GM12892 (cell line): Measurements from ENCODE around the gene SEC24B.

Experiments used
- DNase-seq: peaks from one replicate; pipeline ENCODE4 v3.0.0; 2011; ENCODE audit not compliant: insufficient read length
- FAIRE-seq: peaks from 2 replicates; lab custom pipeline; 2011; peaks lifted over from hg19 to GRCh38; lab: Jason Lieb, UNC
- POLR2A ChIP-seq: IDR thresholded peaks from 2 replicates; pipeline ENCODE4 v1.6.1; 2011; ENCODE audit warnings: low read depth, low read length, control low read depth
- POLR2AphosphoS5 ChIP-seq: IDR thresholded peaks from 2 replicates; pipeline ENCODE4 v1.6.1; 2011; ENCODE audit warnings: low read depth, low read length, control low read depth
- TAF1 ChIP-seq: IDR thresholded peaks from 2 replicates; pipeline ENCODE4 v1.6.1; 2011; ENCODE audit warnings: low read depth, mild to moderate bottlenecking, control low read depth, low read length, borderline replicate concordance

Gene SEC24B

GRCh38 chr4:109410776-109411175 lies 22.8 kb upstream of the SEC24B start:
- TF ChIP-seq TAF1, result no peak
- TF ChIP-seq POLR2AphosphoS5, result no peak
- TF ChIP-seq POLR2A, result no peak
- no peak for FAIRE-seq
- DNase-seq, result no peak

DNA sequence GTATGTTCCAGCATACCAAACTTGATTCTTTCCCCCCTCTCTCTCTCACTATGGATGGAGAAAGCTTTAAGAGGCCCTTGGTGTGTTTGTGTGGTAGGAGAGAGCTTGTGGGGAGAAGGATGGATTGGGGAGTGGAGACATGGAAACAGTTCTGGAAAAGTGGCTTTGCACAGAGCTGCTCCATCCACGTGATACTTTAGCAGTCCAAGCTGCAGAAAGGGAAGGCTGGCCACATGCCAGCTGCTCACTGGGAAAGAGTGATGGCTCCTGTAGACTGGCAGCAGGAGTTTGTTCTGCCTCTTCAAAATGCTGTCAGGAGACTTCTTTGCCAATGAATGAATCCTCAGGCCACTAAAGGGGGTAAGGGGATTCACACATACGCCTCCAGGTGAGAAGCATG lies 21.7 kb upstream of the SEC24B start:
- no peak for FAIRE-seq
- TF ChIP-seq POLR2A (no peak), TAF1 (no peak), POLR2AphosphoS5 (no peak)
- no peak for DNase-seq

- no peak for DNase-seq
- no peak for TF ChIP-seq POLR2AphosphoS5
- TF ChIP-seq POLR2A, result no peak
- no peak for TF ChIP-seq TAF1
- no peak for FAIRE-seq
Measured at GRCh38 chr4:109412776-109413175, 20.8 kb upstream of the SEC24B start.

GRCh38 chr4:109414938-109415337 lies 18.7 kb upstream of the SEC24B start:
- no peak for TF ChIP-seq POLR2AphosphoS5
- TF ChIP-seq POLR2A, result no peak
- no peak for TF ChIP-seq TAF1
- no peak for DNase-seq
- no peak for FAIRE-seq

DNA sequence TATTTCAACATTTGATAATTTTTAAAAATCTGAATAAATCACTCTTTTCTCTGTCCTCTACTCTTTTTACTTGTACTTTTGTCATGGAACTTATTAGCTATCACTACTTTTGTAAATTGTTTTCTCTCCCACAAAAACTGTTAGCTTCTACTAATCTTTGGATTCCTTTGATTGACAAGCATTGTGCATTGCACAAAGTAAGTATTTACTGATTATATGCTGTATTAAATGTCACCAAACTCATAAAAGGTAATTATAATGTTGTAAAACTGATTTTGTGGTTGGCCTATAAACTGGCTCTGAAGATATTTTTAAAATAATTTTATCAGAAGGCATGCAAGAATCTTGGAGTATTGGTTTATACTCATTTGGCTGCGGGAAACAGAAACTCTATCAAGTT lies 15.0 kb upstream of the SEC24B start:
- no peak for DNase-seq
- FAIRE-seq, result no peak

GRCh38 chr4:109419679-109420078 lies 13.9 kb upstream of the SEC24B start:
- FAIRE-seq (no peak), DNase-seq (no peak)
- no peak for TF ChIP-seq POLR2A

More for the DNA sequence above, 15.0 kb upstream of the SEC24B start:
- TF ChIP-seq TAF1 (no peak), POLR2AphosphoS5 (no peak), POLR2A (no peak)

DNA sequence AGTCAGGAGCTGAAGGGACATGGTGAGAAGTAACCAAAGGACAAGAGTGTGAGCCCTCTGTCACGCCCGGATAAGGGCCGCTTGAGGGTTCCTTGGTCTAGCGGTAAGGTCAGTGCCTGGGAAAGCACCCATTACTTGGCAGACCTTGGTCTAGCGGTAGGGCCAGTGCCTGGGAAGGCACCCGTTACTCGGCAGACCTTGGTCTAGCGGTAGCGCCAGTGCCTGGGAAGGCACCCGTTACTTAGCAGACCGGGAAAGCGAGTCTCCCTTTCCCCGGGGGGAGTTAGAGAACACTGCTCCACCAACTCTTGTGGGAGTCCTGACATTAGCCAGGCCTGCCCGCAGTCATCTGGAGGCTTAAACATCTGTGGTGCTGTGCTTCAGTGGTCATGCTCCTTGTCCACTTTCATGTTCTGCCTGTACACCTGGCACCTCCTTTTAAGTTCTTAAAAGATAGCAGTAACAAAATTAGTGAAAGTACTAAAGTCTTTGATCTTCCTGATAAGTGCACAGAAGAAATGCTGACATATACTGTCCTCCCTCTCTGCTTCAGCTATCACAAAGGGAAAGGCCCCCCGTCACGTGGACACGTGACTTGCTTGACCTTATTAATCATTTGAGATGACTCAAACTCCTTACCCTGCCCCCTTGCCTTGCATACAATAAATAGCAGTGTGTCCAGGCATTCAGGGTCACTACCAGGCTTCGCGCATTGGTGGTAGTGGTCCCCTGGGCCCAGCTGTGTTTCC lies 9.3 kb upstream of the SEC24B start:
- TF ChIP-seq POLR2AphosphoS5, result no peak
- no peak for TF ChIP-seq POLR2A
- TF ChIP-seq TAF1, result no peak

DNA sequence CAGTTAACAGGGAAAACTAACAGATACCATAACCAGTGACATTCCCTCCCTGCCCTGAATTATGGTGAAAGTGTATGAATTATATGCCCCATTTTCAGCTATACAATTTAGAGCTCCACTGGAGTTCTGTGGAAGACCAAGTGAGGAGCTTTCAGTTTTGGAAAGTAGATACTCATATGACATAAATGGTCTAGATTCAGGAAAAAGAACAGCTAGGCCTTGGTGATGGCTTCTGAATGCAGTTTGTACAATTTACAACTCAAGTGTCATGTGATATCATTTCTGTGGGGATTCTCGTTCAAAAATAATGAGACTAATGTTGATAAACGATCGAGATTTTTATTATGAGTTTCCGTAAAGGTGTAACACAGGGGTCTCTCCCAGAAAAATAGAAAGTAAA lies 8.2 kb upstream of the SEC24B start:
- no peak for DNase-seq
- TF ChIP-seq POLR2AphosphoS5, result no peak
- no peak for TF ChIP-seq TAF1
- no peak for TF ChIP-seq POLR2A
- no peak for FAIRE-seq

More for the DNA sequence above, 9.3 kb upstream of the SEC24B start:
- DNase-seq, result no peak
- FAIRE-seq, result no peak

- FAIRE-seq, result no peak
- DNase-seq, result no peak
- TF ChIP-seq TAF1 (no peak), POLR2AphosphoS5 (no peak), POLR2A (no peak)
Measured at GRCh38 chr4:109429545-109429944, 4.1 kb upstream of the SEC24B start.

GRCh38 chr4:109432203-109432602 lies 1.4 kb upstream of the SEC24B start:
- DNase-seq, result no peak
- TF ChIP-seq POLR2AphosphoS5 (no peak), POLR2A (no peak), TAF1 (no peak)
- no peak for FAIRE-seq

DNA sequence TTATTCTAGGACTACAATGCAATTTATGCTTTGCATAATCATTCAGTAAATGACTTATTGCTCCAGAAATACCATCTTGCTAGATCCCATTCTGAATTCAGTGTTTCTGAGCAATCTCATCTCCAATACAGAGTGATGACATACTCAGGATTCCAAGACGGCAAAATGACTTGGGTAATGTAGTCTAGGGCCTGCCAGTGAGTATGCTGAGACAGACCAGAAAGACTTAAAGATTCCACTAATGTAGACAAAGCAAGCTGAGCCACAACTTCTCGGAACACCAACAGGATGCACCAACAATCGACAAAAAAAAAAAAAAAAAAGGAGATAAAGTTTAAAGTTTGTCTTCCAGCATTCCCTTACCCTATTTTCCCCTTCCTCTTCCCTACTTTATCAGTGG lies 919 bp upstream of the SEC24B start:
- TF ChIP-seq POLR2AphosphoS5 (no peak), POLR2A (no peak), TAF1 (no peak)
- FAIRE-seq, result no peak
- no peak for DNase-seq
